GM10248 (cell line): ENCODE results near the gene ARL5A.

Experiments
- CTCF ChIA-PET: fragments of 300-600 bp; sonication (Branson Sonifier 250); formaldehyde crosslinking; extraction: SDS; loops from one replicate; lab custom pipeline; 2021; ENCODE audit warnings: antibody characterized with exemption; lab: Yijun Ruan, JAX
- POLR2A ChIA-PET: fragments of 350-650 bp; sonication (Branson Sonifier 250); formaldehyde crosslinking; extraction: SDS; loops from one replicate; lab custom pipeline; 2020; ENCODE audit warnings: antibody characterized with exemption; lab: Yijun Ruan, JAX
- DNase-seq: peaks from one replicate; pipeline ENCODE4 v3.0.0; 2012; ENCODE audit errors: extremely low spot score
- TF ChIP-seq, protein P1 (sequence below): IDR thresholded peaks from 2 replicates; pipeline ENCODE4 v1.5.1; 2012; ENCODE audit warnings: mild to moderate bottlenecking, low read depth; ENCODE audit errors: extremely low read depth, missing control alignments, control extremely low read depth

The ARL5A gene

DNA sequence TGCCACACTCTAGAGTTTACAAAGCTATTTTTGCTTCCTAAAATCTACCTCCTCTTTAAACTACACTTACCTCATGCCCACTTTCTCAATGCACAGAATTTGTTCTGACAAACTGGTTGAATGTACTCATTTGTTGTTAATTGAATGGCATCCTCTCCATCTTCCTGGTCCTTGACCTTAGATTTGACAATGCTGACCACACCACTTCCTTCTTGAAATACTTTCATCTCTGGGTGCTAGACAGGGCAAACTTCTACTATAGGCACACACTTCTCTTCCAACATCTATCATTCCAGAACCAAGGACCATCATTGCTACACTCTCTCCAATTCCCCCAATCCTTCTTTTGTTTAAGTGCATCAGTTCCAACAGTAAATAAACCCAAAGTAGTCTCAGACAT is 22.3 kb downstream of the ARL5A start:
- TF ChIP-seq, protein P1, sequence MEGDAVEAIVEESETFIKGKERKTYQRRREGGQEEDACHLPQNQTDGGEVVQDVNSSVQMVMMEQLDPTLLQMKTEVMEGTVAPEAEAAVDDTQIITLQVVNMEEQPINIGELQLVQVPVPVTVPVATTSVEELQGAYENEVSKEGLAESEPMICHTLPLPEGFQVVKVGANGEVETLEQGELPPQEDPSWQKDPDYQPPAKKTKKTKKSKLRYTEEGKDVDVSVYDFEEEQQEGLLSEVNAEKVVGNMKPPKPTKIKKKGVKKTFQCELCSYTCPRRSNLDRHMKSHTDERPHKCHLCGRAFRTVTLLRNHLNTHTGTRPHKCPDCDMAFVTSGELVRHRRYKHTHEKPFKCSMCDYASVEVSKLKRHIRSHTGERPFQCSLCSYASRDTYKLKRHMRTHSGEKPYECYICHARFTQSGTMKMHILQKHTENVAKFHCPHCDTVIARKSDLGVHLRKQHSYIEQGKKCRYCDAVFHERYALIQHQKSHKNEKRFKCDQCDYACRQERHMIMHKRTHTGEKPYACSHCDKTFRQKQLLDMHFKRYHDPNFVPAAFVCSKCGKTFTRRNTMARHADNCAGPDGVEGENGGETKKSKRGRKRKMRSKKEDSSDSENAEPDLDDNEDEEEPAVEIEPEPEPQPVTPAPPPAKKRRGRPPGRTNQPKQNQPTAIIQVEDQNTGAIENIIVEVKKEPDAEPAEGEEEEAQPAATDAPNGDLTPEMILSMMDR: no peak
- ChIA-PET POLR2A (no interaction called here), CTCF (interaction anchor here (1.2 to 3.2 kb wide), 9 partner anchors 11 to 68 kb away, joined by 3 to 18 read pairs (median 7); no protein-coding TSS in a partner anchor)
- no peak for DNase-seq

GRCh38 chr2:151805343-151805742 is 22.9 kb downstream of the ARL5A start:
- no peak for DNase-seq
- TF ChIP-seq, protein P1: no peak
- CTCF ChIA-PET: no interaction called here
- POLR2A ChIA-PET: no interaction called here

- POLR2A ChIA-PET: no interaction called here
- CTCF ChIA-PET: interaction anchor here (1.0 to 1.4 kb wide), 3 partner anchors 11 to 16 kb away, joined by 3 to 4 read pairs (median 3); no protein-coding TSS in a partner anchor
- TF ChIP-seq, protein P1: no peak
- DNase-seq: no peak
Measured at GRCh38 chr2:151803811-151804210, 24.4 kb downstream of the ARL5A start.

- TF ChIP-seq, protein P1: no peak
- CTCF ChIA-PET: interaction anchor here (1.3 kb wide), 1 partner anchor 10 kb away, joined by 3 read pairs; no protein-coding TSS in a partner anchor
- DNase-seq: no peak
- POLR2A ChIA-PET: no interaction called here
Measured at GRCh38 chr2:151802315-151802714, 25.9 kb downstream of the ARL5A start.

DNA sequence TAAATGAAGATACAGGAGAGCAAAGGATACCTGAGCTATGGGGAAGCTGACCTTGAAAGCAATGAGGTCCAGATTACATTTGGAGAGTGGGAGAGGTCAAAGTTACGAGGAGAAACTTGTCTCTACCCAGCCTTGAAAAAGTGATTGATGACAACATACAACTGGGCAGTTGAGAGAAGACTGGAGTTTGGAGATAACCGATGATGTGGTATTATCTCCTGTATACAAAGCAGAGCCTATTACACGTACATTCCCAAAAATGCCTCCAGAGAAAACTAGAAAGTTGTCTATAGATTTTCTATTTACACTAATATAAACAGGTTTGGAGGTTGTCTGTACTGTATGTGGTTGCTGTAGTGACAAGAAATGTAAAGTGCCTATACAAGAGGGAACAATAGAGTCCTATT is 28.3 kb downstream of the ARL5A start:
- TF ChIP-seq, protein P1: no peak
- DNase-seq: no peak
- POLR2A ChIA-PET: no interaction called here
- CTCF ChIA-PET: interaction anchor here (1.3 kb wide), 2 partner anchors 8 to 12 kb away, joined by 5 read pairs; no protein-coding TSS in a partner anchor

- ChIA-PET POLR2A (no interaction called here), CTCF (no interaction called here)
- TF ChIP-seq, protein P1: no peak
- no peak for DNase-seq
Measured at GRCh38 chr2:151796774-151797173, 31.4 kb downstream of the ARL5A start.
